ENCODE data around the gene DBF4. TPM values are rescaled to one million over a fixed set of nuclear protein-coding genes. Genes with fewer than 3 reads are reported as not detected.
"Not testable (repeated sequence)": the region's sequence is repeated elsewhere in the genome, so short reads cannot be mapped to it uniquely, and the experiment has no call there.

Gene DBF4
- total RNA-seq, 3 donors from 2014 or later (not counting 1 experiment from before 2014, with no cell fraction given): 51.7 to 61.2 (median 54.0) TPM

DNA sequence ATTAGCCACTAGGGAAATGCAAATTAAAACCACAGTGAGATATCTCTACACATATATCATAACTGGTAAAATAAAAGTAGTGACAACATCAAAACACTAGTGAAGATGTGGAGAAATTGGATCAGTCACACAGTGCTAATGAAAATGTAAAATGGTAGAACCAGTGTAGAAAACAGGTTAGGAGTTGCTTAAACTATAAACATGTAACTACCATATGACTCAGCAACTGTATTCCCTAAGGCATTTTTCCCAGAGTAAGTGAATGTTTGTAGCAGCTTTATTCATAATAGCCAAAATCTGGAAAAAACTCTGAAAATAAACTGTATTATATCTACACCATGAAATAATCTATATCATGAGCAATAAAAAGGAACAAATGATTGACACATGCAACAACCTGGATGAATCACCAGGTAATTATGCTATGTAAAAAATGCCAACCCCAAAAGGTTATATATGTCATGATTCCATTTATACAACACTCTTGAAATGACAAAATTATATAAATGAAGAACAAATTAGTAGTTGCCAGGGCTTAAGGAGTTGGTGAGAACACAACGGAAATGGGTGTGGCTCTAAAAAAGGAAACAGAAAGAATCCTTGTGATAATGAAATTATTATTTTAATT, 22.9 kb upstream of the DBF4 start:
- H3K9me3 Mint-ChIP-seq: no peaks in the 10 kb centered on the region
- TF ChIP-seq, protein P1, sequence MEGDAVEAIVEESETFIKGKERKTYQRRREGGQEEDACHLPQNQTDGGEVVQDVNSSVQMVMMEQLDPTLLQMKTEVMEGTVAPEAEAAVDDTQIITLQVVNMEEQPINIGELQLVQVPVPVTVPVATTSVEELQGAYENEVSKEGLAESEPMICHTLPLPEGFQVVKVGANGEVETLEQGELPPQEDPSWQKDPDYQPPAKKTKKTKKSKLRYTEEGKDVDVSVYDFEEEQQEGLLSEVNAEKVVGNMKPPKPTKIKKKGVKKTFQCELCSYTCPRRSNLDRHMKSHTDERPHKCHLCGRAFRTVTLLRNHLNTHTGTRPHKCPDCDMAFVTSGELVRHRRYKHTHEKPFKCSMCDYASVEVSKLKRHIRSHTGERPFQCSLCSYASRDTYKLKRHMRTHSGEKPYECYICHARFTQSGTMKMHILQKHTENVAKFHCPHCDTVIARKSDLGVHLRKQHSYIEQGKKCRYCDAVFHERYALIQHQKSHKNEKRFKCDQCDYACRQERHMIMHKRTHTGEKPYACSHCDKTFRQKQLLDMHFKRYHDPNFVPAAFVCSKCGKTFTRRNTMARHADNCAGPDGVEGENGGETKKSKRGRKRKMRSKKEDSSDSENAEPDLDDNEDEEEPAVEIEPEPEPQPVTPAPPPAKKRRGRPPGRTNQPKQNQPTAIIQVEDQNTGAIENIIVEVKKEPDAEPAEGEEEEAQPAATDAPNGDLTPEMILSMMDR (IDR thresholded peaks at IDR 0.05): no peak
- 67% methylated on average over 1 of the region's 1 CpG for WGBS (ENCODE audit: insufficient coverage)
- H3K36me3 Mint-ChIP-seq: peaks cover 6% of the 10 kb centered on the region
- Histone ChIP-seq H3K4me3 (ENCODE audit: low read length) (no peak overlapping the region), H3K36me3 (ENCODE audit: control insufficient read depth, insufficient read depth, low read length) (peaks cover 21% of the 10 kb centered on the region), H3K27me3 (ENCODE audit: control insufficient read depth, insufficient read depth, low read length) (no peaks in the 10 kb centered on the region), H3K9me3 (ENCODE audit: control insufficient read depth, insufficient read depth, low read length) (no peaks in the 10 kb centered on the region), H3K27ac (ENCODE audit: low read length) (no peak overlapping the region), H3K4me1 (ENCODE audit: control insufficient read depth, insufficient read depth, low read length) (peaks cover 2% of the 10 kb centered on the region)
- peak overlapping the region in 1 of 2 donors; percentile 57 for H3K27ac Mint-ChIP-seq
- peaks cover 15 to 17% of the 10 kb centered on the region in 2 donors for H3K4me1 Mint-ChIP-seq
- intact Hi-C loops (cut with micrococcal nuclease): no loop called here
- no peaks in the 10 kb centered on the region for H3K27me3 Mint-ChIP-seq (ENCODE audit: low read depth in 2 of 2)
- H3K4me3 Mint-ChIP-seq: no peak overlapping the region
- DNase-seq (no peak), ATAC-seq (peak in 1 of 3 donors; percentile 24)

DNA sequence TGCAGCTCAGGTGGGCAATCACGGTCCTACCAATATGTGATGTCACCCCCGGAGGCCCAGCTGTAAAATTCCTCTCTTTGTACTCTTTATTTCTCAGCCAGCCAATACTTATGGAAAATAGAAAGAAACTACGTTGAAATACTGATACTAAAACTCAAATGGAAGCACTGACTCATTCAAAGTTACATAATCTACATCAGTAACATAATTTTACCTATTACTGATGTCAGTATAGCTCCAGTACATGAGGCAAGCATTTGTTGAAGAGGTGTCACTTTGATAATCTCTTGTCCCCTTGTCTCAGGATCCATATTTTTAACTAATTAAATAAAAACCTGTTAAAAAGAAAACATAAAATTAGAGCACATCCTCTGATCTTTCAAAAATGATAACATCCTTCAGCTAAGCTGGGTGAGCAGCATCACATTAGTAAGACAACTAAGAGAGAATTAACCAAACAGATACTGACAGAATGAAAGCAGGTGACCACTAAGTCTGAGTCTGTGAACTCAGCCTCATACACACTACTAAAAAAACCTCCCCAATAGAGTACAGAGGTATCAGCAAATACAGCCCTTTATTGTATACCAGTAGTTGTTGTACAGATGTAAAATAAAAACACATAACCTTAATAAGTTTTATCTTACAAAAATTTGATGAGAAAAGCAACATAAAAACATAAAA, 17.7 kb upstream of the DBF4 start:
- no peaks in the 10 kb centered on the region for H3K27me3 ChIP-seq (ENCODE audit: control insufficient read depth, insufficient read depth, low read length)
- TF ChIP-seq, protein P1 (IDR thresholded peaks at IDR 0.05): no peak
- WGBS (ENCODE audit: insufficient coverage): 94% methylated on average over 2 of the region's 3 CpGs
- peaks cover 24% of the 10 kb centered on the region for H3K36me3 ChIP-seq (ENCODE audit: control insufficient read depth, insufficient read depth, low read length)
- H3K9me3 ChIP-seq (ENCODE audit: control insufficient read depth, insufficient read depth, low read length): no peaks in the 10 kb centered on the region
- H3K27me3 Mint-ChIP-seq (ENCODE audit: low read depth in 2 of 2): no peaks in the 10 kb centered on the region
- H3K27ac Mint-ChIP-seq: no peak overlapping the region
- intact Hi-C loops (cut with micrococcal nuclease): no loop called here
- no peak overlapping the region for H3K4me3 Mint-ChIP-seq
- no peak overlapping the region for H3K27ac ChIP-seq (ENCODE audit: low read length)
- ATAC-seq: no peak
- peaks cover 9% of the 10 kb centered on the region for H3K36me3 Mint-ChIP-seq
- no peak overlapping the region for H3K4me3 ChIP-seq (ENCODE audit: low read length)
- no peaks in the 10 kb centered on the region for H3K4me1 ChIP-seq (ENCODE audit: control insufficient read depth, insufficient read depth, low read length)
- H3K9me3 Mint-ChIP-seq: no peaks in the 10 kb centered on the region
- DNase-seq: no peak
- peaks cover 0 to 14% of the 10 kb centered on the region in 2 donors for H3K4me1 Mint-ChIP-seq

DNA sequence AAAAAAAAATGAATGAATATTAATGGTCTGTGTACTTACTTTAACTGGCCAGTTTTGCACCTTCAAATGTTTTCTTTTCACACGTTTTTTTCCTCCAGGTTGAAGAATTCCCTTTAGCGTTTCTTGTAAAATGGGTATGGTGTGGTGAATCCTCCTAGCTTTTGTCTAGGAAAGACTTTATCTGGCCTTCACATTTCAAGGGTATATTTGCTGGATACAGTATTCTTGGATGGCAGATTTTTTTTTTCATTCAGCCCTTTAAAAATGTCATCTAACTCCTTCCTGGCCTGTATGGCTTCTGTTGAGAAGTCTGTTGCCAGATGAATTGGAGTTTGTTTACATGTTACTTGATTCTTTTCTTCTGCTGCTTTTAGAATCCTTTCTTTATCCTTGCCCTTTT, 10.2 kb upstream of the DBF4 start:
- Histone ChIP-seq H3K4me1 (ENCODE audit: control insufficient read depth, insufficient read depth, low read length) (no peaks in the 10 kb centered on the region), H3K9me3 (ENCODE audit: control insufficient read depth, insufficient read depth, low read length) (peaks cover 11% of the 10 kb centered on the region), H3K36me3 (ENCODE audit: control insufficient read depth, insufficient read depth, low read length) (peaks cover 2% of the 10 kb centered on the region), H3K27ac (ENCODE audit: low read length) (no peak overlapping the region), H3K4me3 (ENCODE audit: low read length) (no peak overlapping the region), H3K27me3 (ENCODE audit: control insufficient read depth, insufficient read depth, low read length) (no peaks in the 10 kb centered on the region)
- intact Hi-C loops (cut with micrococcal nuclease): no loop called here
- peaks cover 0 to 10% of the 10 kb centered on the region in 2 donors for H3K9me3 Mint-ChIP-seq
- no CpG with 5 or more reads among the region's 2 CpGs for WGBS (ENCODE audit: insufficient coverage)
- ATAC-seq (no peak), DNase-seq (no peak)
- H3K27ac Mint-ChIP-seq: no peak overlapping the region
- H3K27me3 Mint-ChIP-seq (ENCODE audit: low read depth in 2 of 2): no peaks in the 10 kb centered on the region
- H3K4me1 Mint-ChIP-seq: peaks cover 0 to 14% of the 10 kb centered on the region in 2 donors
- H3K36me3 Mint-ChIP-seq: peaks cover 19% of the 10 kb centered on the region
- no peak overlapping the region for H3K4me3 Mint-ChIP-seq
- TF ChIP-seq, protein P1 (IDR thresholded peaks at IDR 0.05): no peak

DNA sequence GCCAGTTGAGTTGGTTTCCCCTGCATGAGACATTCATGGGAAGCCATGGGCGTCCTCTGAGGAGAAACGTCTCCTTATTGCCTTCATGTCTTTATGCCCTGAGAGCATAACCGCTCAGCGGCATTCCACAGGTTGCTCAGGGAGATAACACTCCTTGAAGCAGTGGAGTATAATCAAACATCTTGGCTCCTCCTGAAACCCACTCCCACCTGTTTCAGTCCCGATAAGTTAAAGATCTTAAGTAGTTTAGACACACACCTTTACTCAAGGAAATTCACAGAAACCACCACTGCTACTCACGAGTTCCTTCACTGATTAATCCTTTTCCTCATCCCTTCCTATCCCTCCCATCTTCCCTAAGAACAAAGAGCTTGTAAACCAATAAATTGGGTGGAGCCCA, 9.8 kb upstream of the DBF4 start:
- H3K27me3 ChIP-seq (ENCODE audit: control insufficient read depth, insufficient read depth, low read length); H3K27ac Mint-ChIP-seq; H3K27ac ChIP-seq (ENCODE audit: low read length); DNase-seq; H3K4me3 Mint-ChIP-seq; H3K36me3 ChIP-seq (ENCODE audit: control insufficient read depth, insufficient read depth, low read length); H3K4me3 ChIP-seq (ENCODE audit: low read length); H3K27me3 Mint-ChIP-seq (ENCODE audit: low read depth in 2 of 2); intact Hi-C loops (cut with micrococcal nuclease); H3K4me1 ChIP-seq (ENCODE audit: control insufficient read depth, insufficient read depth, low read length); ATAC-seq: not testable (repeated sequence)
- H3K9me3 ChIP-seq (ENCODE audit: control insufficient read depth, insufficient read depth, low read length): peaks cover 11% of the 10 kb centered on the region
- 100% methylated on average over 6 of the region's 6 CpGs for WGBS (ENCODE audit: insufficient coverage)
- Mint-ChIP-seq H3K4me1 (peaks cover 0 to 14% of the 10 kb centered on the region in 2 donors), H3K36me3 (peaks cover 19% of the 10 kb centered on the region), H3K9me3 (peaks cover 0 to 10% of the 10 kb centered on the region in 2 donors)

All from natural killer cell (primary cell).